HG03103 (cell line): ENCODE measurements around the gene BABAM1.

ENCODE experiments used
- ATAC-seq: cut with Tn5 transposase; IDR thresholded peaks from one replicate; pipeline ENCODE4 v1.9.1; 2021; ENCODE audit warnings: low read depth; ENCODE audit not compliant: unreplicated experiment

BABAM1 gene

DNA sequence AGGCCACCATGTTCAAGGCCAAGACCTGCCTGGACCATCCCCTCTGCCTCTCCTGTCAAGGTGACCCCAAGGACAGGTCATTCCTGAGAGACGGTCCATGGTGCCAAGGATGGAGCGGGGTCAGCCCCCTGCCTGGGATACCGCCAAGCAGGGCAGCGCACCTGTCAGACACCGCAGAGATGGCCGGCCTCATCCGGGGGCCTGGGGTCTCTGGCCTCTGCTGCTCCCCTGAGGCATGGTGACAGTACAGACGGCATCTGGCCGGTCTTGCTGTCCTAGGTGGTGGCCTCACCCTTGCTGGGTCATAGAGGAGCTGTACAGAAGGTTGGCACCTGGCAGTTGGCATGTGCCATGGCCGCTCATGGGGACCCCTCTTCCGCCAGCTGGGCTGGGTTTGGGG lies 53.2 kb downstream of the BABAM1 start:
- no peak for ATAC-seq

DNA sequence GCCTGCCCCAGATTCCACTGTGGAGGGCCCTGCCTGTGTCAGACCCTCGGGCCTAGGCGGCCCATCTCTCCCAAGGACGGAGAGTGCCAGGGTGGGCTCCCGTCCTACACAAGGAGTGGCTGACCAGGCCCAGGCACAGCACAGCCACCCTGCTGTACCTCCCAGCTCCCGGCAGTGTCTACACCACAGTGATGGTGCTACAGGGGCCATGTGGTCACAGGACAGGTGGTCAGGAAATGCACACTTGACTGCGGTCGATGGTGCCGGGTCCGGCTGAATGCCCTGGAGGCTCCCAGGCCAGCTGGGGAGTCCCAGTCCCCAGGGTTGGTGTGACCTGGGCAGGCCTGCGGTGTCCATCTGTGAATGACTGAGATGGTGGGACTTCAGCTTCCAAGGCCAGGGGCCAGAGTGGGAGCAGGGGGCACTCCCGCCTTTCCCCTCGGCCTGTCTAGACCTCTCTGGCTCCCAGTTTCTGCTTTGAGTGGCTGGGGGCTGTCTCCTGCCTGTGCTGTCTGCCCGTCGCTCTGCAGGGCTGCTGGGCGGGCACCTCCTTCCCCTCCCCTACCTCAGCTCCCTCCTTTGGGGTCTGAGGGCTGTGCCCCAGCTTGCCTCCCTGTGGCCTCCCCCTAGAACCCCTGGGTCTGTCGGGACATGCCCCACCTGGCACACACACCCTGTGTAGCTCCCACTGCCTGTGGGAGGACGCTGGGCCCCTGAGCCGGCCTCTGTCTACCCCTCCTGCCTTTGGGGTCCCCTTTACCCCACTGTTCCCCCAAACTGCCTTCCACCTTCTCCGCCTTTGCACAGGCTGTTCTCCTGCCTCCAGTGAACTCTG lies 54.6 kb downstream of the BABAM1 start:
- no peak for ATAC-seq

DNA sequence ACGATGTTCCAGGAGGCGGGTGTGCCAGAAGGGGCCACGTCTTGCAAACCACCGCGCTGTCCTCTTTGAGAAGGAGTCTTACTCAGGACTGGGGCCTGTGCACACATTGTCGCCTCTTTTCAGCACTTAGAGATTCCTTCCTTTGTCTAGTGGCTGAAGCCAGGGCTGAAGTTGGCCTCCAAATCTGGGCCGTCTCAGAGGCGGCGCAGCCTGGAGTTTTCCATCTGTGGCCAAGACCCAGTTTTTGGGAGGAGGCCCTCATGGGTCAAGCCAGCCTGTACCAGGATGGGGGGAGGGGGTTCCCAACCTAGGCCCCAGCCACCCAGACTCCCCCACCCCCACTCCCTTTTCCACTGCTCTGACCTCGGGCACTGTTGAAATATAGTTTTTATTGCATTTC lies 55.6 kb downstream of the BABAM1 start:
- no peak for ATAC-seq

DNA sequence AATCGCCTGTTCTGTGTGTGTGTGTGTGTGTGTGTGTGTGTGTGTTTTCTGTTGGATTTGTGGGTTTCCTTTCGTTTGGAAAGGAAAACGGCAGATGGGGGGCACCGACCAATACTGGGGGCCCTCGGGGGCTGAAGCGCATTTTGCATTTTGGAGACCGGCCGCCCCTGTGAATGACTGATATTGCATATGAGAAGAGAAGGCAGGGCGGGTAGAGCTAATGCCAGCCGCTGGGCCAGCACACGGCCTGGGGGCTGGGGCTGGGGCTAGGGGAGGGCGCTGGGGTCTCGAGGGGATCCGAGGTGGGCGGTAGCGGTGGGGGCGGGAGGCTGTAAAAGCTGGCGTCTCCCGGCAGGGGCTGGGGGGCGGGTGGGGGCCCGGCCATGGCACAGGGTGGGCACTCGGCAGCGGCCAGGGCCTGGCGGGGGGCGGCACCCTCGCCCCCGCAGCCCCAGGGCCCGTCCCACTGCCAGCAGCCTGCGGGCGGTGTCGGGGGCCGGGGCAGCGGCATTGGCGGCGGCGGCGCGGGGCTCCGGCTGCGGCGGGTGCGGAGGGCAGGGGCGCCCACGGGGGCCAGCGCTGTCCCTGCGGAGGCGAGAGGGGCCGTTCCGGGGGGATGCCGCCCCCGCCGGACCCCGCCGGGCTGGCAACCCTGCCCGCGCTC lies 56.2 kb downstream of the BABAM1 start:
- ATAC-seq: no peak

DNA sequence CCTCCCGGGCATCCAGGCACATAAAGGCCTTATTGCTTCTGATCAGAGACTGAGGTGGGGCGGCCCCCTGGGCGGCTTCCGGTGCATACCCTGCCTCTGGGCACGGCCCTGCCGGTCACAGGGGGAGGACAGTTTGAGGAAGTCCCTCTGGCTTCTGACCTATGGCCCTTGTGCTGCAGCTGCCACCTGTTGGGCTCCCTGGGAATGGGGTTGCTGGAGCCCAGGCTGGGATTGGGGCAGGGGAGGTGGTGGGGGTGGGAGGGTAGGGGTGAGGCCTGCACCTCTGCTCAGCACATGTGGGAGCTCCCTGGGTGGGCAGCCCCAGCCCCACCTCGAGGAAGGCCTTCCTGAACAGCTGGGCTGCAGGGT lies 56.7 kb downstream of the BABAM1 start:
- ATAC-seq: no peak

DNA sequence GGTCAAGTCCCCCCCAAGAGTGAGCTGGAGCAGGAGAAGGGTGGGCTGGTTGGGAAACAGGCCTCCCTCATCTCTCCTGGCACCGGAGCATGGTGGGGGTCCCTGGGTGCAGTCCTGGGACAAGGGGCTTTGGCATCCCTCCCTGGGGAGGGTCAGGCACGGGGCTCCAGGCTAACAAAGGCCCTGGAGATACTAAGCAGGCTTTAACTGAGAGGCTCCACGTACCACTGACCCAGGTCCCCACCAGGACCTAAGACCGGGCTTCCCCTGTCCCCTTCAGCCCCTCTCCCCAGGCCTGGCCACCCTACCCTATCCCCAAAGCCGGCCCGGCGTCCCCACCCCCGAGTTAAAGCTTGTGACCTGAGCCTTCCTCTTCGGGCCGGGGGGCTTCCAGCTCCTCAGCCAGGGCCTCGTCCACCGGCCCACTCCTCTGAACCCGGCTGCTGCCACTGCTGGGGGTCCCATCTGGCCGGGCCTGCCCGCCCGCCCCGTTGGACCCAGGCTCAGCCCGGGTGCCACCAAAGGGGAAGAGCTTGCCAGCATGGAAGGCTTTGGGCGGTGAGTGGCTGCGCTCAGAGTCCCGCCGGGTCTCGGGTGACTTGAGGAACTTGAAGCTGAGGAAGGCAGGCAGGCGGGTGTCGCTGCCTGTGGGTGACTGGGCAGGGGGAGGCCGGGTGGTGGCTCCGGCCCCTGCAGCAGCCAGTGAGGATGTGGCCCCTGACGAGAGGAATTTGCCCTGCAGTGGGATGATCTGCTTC lies 57.3 kb downstream of the BABAM1 start:
- ATAC-seq: no peak

DNA sequence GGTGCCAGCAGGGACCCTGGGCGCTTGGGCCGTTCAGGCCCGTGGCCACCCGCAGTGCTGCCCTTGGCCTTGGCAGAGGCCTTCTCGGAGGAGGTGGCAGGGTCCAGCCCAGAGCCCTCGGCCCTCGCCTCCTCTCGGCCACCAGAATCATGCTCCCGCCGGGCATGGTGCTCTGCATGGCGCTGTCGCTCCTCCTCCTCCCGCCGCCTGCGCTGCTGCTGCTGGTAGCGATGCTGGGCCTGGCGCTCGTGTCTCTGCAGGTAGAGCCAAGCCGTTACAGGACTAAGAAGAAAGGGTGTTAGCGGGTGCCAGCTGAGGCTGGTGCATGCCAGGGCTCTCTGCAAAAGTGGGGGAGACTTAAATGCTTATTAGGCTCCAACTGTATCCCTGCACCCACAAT lies 57.9 kb downstream of the BABAM1 start:
- no peak for ATAC-seq

DNA sequence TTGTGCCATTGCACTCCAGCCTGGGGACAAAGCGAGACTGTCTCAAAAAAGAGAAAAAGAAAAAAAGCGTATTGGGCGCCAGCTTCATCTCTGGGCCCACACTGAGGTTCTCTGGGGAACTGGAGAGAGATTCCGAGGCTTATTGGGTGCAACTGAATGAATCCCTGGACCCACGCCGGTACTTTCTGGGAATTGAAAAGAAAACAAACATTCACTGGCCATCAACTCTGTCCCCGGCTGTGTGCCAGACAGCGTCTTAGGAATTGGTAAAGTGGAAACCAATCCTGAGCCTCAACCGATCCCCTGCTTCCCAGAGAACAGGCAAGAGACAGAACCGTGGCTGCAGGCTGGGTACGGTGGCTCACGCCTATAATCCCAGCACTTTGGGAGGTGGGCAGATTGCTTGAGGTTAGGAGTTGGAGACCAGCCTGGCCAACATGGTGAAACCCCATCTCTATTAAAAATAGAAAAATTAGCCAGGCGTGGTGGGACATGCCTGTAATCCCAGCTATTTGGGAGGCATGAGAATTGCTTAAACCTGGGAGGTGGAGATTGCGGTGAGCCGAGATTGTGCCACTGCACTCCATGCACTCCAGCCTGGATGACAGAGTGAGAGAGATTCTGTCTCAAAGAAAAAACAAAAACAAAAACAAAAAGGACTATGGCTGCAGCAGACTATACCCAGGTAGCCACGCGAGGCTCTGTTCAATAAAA lies 58.8 kb downstream of the BABAM1 start:
- no peak for ATAC-seq

DNA sequence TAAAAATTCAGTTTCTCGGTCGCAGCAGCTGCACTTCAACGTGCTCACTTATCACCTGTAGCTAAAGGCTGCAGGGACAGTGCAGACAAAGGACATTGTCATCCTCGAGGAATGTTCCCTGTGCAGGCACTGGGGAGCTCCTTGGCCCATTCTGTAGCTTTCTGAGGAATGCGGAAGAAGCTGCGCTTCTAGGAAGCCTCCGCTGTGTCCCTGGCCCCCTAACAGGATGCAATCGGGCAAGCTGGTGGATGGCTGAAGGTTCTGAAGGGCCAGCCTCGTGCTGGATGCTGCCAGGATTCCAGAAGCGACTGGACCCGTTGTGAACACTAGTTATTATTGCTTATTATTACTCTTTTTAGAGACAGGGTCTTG lies 59.3 kb downstream of the BABAM1 start:
- ATAC-seq: no peak

DNA sequence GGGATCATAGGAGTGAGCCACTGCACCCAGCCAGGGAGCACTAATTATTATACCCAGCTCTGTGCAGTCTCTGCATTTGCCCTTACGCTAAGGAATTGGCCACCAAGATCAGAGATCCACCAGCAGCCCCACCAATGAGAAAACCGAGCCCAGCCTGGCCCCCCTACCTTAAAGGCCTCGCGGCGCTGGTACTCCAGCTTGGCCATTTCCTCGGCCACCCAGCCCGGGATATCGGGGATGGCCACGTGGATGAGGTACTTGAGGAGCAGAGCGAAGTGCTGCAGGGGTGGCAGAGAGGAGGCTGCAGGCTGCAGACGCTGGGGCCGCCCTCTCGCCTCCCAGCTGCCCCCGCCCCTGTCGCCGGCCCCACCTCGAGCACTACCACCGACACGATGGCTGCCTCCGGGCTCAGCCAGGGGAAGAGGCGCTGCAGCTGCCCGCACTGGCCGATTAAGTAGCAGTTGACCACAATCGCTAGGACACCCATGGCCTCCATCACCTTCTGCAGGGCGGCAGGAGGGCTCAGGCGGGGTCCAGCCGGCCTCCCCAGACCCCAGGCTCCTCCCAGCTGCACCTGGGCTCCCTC lies 59.9 kb downstream of the BABAM1 start:
- no peak for ATAC-seq

DNA sequence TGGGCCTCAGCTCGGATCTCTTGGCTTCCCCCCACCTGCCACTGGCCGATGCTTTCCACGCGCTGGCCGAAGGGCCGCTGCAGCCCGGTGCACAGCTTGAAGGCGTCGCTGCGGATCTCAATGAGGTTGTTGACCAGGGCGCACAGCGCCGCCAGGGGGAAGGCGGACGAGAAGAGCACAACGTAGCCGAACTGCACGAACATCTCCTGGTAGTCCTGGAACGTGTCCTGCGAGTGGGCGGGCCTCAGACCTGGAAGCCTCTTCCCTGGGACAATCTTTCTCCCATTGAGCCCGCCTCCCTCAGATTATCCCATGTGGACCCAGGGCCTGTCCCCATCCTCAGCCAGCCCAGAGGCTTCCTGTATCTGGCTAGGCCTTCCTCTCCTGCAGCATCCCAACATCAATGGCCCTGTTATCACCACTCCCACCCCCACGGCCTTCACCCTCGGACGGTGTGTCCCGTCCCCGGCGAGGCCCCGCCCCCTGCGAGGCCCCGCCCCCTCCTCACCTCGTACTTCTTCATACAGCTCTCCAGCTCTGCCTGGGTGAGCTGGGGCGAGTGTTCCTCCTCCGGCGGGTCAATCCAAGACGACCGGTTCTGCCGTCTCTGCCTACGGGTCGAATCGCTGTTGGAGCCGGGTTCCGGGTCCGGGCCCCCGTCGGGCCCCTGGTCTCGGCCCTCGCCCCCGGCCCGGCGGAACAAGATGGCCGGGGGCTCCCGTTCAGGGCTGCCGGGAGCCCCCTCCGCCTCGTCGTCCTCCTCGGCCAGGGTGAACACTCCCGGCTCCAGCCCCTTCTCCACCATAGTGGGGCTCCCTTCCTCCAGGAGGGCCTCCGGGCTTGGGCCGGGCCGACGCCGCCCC lies 60.6 kb downstream of the BABAM1 start:
- no peak for ATAC-seq
